HG02885 (cell line): ENCODE results near the gene C6orf58.

Experiments used
- ATAC-seq: cut with Tn5 transposase; IDR thresholded peaks from one replicate; pipeline ENCODE4 v1.9.1; 2021; ENCODE audit warnings: mild to moderate bottlenecking; ENCODE audit not compliant: unreplicated experiment, poor library complexity

Gene C6orf58

GRCh38 chr6:127576874-127577273, at the start of gene C6orf58:
Gene C6orf58, plus strand, starts transcription at chr6:127577174. Its CDS starts 12 bp downstream, at chr6:127577186.
- ATAC-seq = no peak

- ATAC-seq = no peak
Measured at GRCh38 chr6:127533011-127533410, 44.0 kb upstream of the C6orf58 start.

- ATAC-seq = no peak
Measured at GRCh38 chr6:127533736-127534135, 43.2 kb upstream of the C6orf58 start.

DNA sequence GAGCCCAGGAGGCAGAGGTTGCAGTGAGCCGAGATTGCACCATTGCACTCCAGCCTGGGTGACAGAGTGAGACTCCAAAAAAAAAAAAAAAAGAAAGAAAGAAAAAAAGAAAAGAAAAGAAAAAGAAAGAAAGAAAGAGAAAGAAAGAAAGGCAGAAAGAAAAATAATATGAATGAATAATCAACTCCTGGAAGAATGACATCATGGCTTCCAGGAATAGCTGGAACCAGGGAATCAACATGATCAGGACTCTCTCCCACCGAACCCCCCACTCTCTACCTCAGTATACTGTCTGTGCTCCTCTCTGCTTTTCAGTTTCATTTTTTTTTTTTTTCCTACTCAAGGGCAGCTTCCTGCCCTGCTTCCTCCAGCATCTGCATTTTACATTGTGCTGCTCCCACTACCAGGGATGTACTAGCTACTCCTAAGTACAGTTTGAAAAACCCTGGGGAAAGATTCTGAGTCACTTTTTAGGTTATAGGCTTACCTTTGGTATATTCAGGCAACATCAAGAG, 38.2 kb upstream of the C6orf58 start:
- ATAC-seq = no peak

DNA sequence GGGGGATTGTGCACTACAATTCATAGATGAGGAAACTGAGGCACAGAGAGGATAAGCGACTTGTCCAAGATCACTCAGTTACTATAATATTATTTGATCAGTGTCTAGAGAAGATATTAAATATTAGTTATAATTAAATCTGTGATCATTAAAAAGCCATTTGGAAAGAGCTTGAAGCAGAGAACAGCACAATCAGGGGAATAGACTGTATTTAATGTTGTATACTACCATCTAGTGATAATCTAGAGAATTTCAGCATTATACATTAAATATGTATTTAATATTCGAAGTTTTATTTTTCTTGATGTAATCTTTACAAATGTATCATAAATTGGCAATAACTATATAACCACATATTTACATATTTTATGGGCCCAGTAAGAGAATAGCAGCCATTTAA, 37.7 kb upstream of the C6orf58 start:
- ATAC-seq = peak; percentile 63

DNA sequence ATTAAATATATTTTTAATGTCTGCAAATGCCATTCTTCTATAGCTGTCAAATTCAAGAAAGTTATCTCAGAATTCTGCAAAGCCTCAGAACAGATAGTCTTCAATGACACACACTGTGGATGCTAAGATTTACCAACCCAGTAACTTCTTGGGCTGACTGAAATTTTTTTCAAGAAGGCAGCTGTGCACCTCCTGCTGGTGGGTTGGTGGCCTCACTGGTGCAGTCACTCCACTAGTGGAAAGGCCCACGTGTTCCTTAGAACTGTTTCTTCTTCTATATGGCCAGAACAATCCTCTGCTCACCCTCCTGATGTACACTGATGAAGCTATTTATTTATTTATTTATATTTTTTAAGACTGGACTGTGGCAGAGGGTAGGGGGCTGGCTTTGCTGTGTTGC, 29.8 kb upstream of the C6orf58 start:
- ATAC-seq = peak; percentile 50

DNA sequence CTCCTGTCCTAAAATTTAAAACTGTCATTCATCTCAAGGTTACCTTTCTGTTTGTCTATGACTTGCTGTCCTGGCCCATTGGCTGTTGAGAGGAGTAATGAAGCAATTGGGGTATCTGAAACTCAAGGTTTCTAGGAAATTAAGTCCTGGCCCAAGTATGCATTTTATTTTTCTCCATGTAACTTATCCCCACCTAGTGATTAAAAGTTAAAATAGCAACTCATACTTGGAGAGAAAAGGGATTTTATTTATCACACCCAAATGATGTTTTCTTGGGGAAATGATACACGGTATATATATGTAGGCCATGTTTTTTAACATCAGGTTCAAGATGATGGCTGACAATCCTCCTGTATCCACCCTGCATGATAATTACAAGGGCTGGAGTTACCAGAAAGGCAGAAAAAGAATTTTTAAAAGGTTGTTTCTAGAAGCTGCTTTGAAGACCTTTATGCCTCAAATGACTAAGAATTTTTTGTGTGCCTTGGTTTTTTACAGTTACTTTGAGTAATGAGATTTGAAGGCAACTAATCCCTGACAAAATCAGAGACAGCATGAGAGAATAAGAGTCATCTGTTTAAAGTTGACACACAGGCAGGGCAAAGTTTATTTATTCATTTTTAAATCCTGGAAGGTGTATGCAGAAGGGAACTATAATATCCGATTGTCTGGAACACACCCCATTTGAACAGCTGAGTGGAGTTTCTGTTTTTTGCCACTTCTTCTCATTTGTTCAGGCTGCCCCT, 28.9 kb upstream of the C6orf58 start:
- no peak for ATAC-seq

DNA sequence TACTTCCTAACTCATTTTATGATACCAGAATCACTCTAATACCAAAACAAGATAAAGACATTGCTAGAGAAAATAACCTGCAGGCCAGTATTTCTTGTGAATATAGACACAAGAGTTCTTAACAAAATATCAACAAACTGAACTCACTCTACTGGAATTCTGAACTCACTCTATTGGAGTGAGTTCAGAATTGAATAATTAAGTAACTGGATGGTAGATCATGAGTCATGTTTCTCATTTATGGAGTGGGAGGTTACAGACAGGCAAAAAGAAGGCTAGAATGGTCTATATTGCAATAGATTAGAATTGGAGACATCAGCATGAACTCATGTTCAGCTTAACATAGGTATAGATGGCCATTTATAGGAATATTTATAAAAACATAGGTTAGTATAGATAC, 26.6 kb upstream of the C6orf58 start:
- no peak for ATAC-seq

DNA sequence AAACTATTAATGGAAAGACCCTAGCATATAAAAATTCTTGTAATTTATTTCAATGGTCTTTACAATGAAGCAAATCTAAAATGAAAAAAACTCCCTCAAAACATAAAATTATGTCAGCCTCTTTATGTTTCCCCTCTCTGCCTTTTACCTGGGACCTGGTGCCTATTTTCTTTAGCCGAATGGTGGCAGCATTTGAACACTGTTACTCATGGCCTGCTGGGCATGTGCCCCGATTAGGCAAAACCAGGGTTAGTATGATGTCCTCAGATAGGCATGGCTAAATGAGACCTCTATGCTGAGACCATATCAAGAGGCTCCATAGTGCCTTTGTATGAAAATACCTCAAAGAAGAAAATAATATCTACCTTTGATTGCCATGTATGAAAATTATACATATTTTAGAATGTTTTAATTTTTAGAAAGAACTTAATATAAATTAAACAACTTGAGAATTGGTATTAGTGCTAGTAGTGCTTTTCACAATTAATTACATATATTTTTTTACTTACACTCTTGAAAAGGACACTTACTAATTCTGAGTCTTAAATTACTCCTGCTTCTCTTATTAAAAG, 22.5 kb upstream of the C6orf58 start:
- peak; percentile 85 for ATAC-seq

DNA sequence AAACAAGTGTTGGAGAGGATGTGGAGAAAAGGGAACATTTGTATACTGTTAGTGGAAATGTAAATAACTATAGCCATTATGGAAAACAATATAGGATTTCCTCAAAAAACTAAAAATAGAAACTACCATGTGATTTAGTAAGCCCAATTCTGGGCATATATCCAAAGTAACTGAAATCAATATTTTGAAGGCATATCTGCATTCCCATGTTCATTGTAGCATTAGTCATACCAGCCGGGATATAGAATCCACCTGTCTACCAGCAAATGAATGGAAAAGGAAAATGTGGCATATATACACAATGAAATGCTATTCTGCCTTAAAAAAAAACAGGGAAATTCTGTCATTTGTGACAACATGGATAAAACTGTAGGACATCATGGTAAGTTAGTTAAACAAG, 15.3 kb upstream of the C6orf58 start:
- no peak for ATAC-seq

- ATAC-seq = no peak
Measured at GRCh38 chr6:127564761-127565160, 12.2 kb upstream of the C6orf58 start.

DNA sequence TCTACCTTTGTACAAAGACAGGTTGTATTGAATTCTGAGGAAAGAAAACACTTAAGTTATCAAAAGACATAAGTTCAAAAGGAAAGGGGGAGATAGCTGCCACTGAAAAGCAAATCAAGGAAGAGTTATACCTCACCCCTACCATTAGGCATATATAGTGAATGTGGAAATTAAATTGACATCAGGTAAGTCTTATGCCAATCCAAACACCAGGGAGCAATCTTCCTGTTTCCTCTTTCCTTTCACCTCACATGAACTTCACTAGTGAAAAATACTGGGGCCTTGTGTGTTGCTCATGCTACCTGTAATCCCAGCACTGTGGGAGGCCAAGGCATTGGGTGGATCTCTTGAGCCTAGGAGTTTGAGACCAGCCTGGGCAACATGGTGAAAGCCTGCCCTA, 10.9 kb upstream of the C6orf58 start:
- no peak for ATAC-seq

- no peak for ATAC-seq
Measured at GRCh38 chr6:127566651-127567050, 10.3 kb upstream of the C6orf58 start.

DNA sequence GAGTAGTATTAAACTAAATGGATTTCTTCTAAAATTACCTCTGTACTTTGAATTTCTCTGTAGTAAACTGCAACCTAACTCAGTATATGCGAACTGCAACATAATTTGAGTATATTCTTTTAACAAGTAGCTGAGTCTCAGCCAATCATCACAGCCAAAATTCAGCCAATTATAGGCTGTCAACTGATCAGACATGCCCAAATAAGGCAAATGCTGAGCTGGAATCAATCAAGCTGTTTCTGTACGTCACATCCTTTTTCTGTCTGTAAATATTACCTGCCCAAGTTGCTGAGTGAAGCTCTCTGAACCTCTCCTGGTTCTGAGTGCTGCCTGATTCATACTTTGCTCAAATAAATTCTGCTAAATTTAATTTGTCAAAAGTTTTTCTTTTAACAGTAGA, 9.5 kb upstream of the C6orf58 start:
- no peak for ATAC-seq

- ATAC-seq = peak; percentile 93
Measured at GRCh38 chr6:127570739-127571389, 6.1 kb upstream of the C6orf58 start.

GRCh38 chr6:127578900-127579299, 1.9 kb downstream of the C6orf58 start:
- ATAC-seq = no peak

- ATAC-seq = peak; percentile 32
Measured at GRCh38 chr6:127581576-127581975, 4.6 kb downstream of the C6orf58 start.

- ATAC-seq = no peak
Measured at GRCh38 chr6:127582777-127583462, 5.9 kb downstream of the C6orf58 start.

DNA sequence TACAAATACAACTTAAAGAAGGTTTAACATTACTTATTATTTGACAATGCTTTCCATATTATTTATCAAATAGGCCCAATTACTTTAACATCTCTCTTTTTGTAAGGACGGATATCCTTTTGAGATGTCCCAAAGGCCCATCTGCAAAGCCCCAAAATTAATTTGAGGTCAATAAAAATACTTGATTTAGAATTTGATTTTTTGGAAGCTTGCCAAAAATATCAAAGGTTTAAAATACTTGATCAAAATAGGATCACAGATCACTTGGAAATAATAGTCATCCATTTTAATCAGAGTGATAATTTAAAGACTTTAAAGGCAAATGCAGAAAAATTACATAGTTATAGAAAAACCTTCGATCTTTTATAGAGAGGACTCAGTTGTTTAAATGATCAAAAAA, 8.1 kb downstream of the C6orf58 start:
- no peak for ATAC-seq

GRCh38 chr6:127586372-127586771, 9.4 kb downstream of the C6orf58 start:
- peak; percentile 54 for ATAC-seq

GRCh38 chr6:127587875-127588274, 10.9 kb downstream of the C6orf58 start:
- no peak for ATAC-seq
